ENCODE measurements around the gene TMUB1. TPM values are rescaled to one million over a fixed set of nuclear protein-coding genes. Genes with fewer than 3 reads are reported as not detected.

Gene TMUB1
- total and polyA plus RNA-seq, 9 of the 15 experiments (the other 6 are each of a cell fraction or from before 2014, with no cell fraction given), result 0.14 to 241 (median 74.1) TPM

DNA sequence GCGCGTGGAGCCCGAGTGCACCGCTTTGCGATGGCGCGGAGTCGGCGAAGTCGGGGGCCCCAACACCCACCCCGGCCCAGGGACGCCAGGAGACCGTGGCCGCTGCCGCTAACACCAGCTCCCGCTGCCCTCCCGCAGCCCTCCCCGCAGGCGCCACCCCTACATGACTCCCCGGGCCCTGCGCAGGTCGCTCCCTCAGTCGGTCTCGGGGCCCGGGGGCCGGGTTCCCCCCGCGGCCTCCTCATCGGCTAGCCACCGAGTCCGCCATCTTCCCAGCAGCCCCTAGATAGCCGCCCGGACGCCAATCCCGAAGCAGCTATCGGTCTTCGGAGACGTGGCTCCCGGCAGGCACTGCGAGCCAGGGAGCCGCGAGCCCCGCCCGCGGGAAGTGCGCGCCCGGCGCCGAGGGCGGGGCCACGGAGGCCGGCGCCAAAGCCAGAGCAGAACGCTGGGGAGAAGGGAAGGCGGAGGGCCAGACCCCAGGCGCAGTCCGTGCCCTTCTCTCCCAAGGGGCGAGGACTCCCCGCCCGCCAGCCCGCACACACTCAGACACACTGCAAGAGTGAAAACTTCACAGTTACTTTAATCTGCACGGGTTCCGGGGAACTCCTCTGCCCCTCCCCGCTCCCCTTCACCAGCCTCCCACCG is 2.6 kb downstream of the TMUB1 start, which contains the start of gene FASTK (continued):
- TF ChIP-seq, protein P1, sequence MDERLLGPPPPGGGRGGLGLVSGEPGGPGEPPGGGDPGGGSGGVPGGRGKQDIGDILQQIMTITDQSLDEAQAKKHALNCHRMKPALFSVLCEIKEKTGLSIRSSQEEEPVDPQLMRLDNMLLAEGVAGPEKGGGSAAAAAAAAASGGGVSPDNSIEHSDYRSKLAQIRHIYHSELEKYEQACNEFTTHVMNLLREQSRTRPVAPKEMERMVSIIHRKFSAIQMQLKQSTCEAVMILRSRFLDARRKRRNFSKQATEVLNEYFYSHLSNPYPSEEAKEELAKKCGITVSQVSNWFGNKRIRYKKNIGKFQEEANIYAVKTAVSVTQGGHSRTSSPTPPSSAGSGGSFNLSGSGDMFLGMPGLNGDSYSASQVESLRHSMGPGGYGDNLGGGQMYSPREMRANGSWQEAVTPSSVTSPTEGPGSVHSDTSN (CRISPR knock-in tag; IDR thresholded peaks at IDR 0.05; ENCODE audit: low read depth), result no peak
- TF ChIP-seq, protein P1 (tag; conservative IDR thresholded peaks at IDR 0.05; ENCODE audit: low read depth), result no peak
- TF ChIP-seq ERF (CRISPR knock-in tag; IDR thresholded peaks at IDR 0.05) (peak; percentile 15; the same call in 1 of the 2 replicates), CTBP1 (IDR thresholded peaks at IDR 0.05; ENCODE audit: borderline replicate concordance) (peak; percentile 63), ZNF165 (CRISPR knock-in tag; IDR thresholded peaks at IDR 0.05; ENCODE audit: borderline replicate concordance) (no peak), PTRF (tag; IDR thresholded peaks at IDR 0.05) (no peak), HDAC8 (tag; IDR thresholded peaks at IDR 0.05) (peak; percentile 76; the same call in 1 of the 2 replicates), CC2D1A (IDR thresholded peaks at IDR 0.05) (no peak), SMARCE1 (IDR thresholded peaks at IDR 0.05) (no peak; the same call in 1 of the 2 replicates), HDAC1 (IDR thresholded peaks at IDR 0.05) (peak in 1 of 2 experiments; percentile 23; a peak in 2 of 4 replicates), DDX20 (tag; IDR thresholded peaks at IDR 0.05; ENCODE audit: low read depth) (no peak), ZNF766 (CRISPR knock-in tag; conservative IDR thresholded peaks at IDR 0.05) (peak; percentile 89), RFX1 (IDR thresholded peaks at IDR 0.05) (no peak), ETS2 (tag; IDR thresholded peaks at IDR 0.05; ENCODE audit: borderline replicate concordance, poor library complexity, severe bottlenecking) (no peak)
- TF ChIP-seq, protein P2, sequence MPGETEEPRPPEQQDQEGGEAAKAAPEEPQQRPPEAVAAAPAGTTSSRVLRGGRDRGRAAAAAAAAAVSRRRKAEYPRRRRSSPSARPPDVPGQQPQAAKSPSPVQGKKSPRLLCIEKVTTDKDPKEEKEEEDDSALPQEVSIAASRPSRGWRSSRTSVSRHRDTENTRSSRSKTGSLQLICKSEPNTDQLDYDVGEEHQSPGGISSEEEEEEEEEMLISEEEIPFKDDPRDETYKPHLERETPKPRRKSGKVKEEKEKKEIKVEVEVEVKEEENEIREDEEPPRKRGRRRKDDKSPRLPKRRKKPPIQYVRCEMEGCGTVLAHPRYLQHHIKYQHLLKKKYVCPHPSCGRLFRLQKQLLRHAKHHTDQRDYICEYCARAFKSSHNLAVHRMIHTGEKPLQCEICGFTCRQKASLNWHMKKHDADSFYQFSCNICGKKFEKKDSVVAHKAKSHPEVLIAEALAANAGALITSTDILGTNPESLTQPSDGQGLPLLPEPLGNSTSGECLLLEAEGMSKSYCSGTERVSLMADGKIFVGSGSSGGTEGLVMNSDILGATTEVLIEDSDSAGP (CRISPR knock-in tag; IDR thresholded peaks at IDR 0.05), result no peak
- TF ChIP-seq, protein P3, sequence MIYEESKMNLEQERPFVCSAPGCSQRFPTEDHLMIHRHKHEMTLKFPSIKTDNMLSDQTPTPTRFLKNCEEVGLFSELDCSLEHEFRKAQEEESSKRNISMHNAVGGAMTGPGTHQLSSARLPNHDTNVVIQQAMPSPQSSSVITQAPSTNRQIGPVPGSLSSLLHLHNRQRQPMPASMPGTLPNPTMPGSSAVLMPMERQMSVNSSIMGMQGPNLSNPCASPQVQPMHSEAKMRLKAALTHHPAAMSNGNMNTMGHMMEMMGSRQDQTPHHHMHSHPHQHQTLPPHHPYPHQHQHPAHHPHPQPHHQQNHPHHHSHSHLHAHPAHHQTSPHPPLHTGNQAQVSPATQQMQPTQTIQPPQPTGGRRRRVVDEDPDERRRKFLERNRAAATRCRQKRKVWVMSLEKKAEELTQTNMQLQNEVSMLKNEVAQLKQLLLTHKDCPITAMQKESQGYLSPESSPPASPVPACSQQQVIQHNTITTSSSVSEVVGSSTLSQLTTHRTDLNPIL (CRISPR knock-in tag; IDR thresholded peaks at IDR 0.05), result no peak
- TF ChIP-seq, protein P4, sequence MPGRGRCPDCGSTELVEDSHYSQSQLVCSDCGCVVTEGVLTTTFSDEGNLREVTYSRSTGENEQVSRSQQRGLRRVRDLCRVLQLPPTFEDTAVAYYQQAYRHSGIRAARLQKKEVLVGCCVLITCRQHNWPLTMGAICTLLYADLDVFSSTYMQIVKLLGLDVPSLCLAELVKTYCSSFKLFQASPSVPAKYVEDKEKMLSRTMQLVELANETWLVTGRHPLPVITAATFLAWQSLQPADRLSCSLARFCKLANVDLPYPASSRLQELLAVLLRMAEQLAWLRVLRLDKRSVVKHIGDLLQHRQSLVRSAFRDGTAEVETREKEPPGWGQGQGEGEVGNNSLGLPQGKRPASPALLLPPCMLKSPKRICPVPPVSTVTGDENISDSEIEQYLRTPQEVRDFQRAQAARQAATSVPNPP (IDR thresholded peaks at IDR 0.05; ENCODE audit: borderline replicate concordance, insufficient read depth, insufficient read length), result no peak
- TF ChIP-seq, protein P5, sequence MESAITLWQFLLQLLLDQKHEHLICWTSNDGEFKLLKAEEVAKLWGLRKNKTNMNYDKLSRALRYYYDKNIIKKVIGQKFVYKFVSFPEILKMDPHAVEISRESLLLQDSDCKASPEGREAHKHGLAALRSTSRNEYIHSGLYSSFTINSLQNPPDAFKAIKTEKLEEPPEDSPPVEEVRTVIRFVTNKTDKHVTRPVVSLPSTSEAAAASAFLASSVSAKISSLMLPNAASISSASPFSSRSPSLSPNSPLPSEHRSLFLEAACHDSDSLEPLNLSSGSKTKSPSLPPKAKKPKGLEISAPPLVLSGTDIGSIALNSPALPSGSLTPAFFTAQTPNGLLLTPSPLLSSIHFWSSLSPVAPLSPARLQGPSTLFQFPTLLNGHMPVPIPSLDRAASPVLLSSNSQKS (CRISPR knock-in tag; IDR thresholded peaks at IDR 0.05), result no peak

Measured in K562 (cell line).